Right lobe of liver (tissue), 4 donors: Measurements from ENCODE around the gene C1QTNF6.

ENCODE experiments used
- CTCF ChIP-seq, 4 donors: fragments of 200-600 bp in 3 of 4; fragments of 450-650 bp in 1 of 4; IDR thresholded peaks; one replicate each; pipeline versions ENCODE4 v1.5.1 to v1.8.0; 2016 to 2022; ENCODE audit warnings: antibody characterized with exemption in 4 of 4, mild to moderate bottlenecking in 2 of 4
- POLR2A ChIP-seq: fragments of 450-650 bp; IDR thresholded peaks from one replicate; pipeline ENCODE4 v1.6.1; 2017; ENCODE audit warnings: antibody characterized with exemption, mild to moderate bottlenecking
- donor health status: DM: no; HTN: no; CAD: no.
- donor health status: DM: no; HTN: no; CAD: no.
- donor health status: DM: no; HTN: yes; CAD: no.

- TF ChIP-seq CTCF (IDR thresholded peaks at IDR 0.05) (no peak), POLR2A (no peak)
Observed at GRCh38 chr22:37175414-37176281, 12.4 kb downstream of the C1QTNF6 start.
